ENCODE results near the gene RNASE1.
"Not testable (repeated sequence)": the region's sequence is repeated elsewhere in the genome, so short reads cannot be mapped to it uniquely, and the experiment has no call there.

Gene RNASE1

GRCh38 chr14:20802341-20803084, at the start of gene RNASE1:
TSS of gene RNASE1 (minus strand) at chr14:20802844. CDS start at chr14:20802068, 776 bp downstream.
- DNase-seq = no peak

DNA sequence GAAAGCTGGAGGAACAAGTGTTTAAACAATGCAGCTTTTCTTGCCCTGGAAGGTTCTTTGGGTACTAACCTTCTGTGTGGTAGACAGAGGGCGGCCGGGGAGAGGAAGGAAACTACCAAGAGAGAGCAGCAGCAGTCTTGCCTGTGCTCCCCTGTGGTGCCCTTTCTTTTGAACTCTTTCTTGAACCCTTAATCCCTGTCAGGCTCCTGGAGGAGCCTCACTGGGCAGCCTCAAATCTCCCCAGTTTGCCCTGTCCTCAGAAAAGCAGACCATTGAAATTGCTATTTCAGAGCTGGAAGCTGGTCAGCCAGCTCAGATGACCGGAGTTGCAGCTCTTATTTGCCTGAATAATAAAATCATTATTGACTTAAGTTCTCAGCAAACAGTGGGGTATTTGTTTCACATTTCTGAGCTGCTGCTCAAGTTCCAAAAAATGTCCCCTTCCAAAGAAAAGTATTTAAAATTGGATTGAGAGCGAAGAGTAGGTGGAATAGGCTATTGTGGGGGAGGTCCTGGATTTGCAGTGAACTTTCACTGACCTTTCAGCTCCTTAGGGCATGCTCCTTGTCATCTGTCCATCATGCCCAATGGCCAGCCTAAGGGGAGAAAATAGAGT, 46.4 kb upstream of the RNASE1 start:
- DNase-seq = no peak

GRCh38 chr14:20848316-20848954, 45.8 kb upstream of the RNASE1 start:
- DNase-seq = no peak

- no peak for DNase-seq
Measured at GRCh38 chr14:20846560-20846959, 43.9 kb upstream of the RNASE1 start.

- DNase-seq = no peak
Measured at GRCh38 chr14:20841096-20841495, 38.5 kb upstream of the RNASE1 start.

DNA sequence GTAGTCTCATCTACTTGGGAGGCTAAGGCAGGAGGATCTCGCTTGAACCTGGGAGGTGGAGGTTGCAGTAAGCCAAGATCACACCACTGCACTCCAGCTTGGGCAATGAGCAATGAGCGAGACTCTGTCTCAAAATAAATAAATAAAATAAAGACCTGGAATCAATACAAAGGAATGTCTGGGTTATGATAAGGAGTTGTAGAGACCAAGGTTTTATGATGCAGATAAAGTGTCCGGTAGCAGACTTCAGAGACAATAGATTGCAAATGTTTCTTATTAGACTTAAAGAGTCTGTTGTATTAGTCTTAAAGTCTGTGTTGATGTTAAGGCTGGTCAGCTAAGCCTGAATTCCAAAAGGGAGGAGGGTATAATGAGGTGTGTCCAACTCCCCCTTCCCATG, 35.2 kb upstream of the RNASE1 start:
- DNase-seq = no peak

DNA sequence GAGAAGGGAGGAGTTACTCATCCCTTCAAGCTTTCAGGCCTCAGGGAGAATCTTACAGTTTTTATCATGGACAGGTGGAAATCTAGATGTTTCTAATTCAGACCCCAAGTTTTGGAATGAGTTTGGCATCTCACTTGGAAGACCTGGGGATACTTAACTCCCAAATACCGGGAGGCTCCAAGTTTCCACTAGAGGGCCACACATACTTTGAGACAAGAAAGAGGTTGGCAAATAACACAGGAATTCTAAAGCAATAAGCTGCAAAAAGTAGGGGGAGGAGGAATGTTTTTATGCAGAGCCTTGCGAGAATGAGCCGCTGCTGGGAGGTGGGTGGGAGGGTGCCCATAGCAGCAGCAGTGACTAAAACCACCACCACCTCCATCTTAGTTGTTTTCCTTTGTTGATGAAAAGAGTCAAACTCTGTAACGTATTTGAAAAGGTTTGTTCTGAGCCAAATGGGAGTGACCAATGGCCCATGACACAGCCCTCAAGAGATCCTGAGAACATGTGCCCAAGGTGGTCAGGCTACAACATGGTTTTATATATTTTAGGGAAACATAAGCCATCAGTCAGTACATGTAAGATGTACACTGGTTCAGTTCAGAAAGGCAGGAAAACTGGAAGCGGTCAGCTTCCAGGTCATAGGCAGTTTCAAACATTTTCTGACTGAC, 34.2 kb upstream of the RNASE1 start:
- DNase-seq = no peak

DNA sequence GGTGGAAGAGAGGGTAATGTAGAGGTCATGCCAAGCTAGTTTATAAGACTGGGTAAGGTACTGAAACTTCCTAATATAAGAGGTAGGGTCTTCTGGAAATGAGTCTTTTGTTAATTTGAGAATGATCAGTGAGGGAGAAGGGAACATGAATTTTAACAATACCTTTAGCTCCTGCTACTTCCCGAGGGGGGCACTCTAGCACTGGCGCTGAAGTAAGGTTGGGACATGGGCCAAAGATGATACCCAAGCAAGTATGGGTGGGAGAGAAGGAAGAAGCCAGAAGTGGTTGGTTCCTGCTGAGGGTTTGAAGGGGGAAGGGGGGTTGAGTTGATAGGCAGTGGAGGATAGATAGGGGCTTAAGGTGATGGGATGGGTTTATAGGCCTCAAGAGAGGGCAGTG, 32.3 kb upstream of the RNASE1 start:
- DNase-seq = no peak

GRCh38 chr14:20830831-20831230, 28.2 kb upstream of the RNASE1 start:
- no peak for DNase-seq

- DNase-seq = not testable (repeated sequence)
Measured at GRCh38 chr14:20828024-20828694, 25.5 kb upstream of the RNASE1 start.

- DNase-seq = no peak
Measured at GRCh38 chr14:20827326-20827725, 24.7 kb upstream of the RNASE1 start.

GRCh38 chr14:20826666-20827065, 24.0 kb upstream of the RNASE1 start:
- DNase-seq = not testable (repeated sequence)

DNA sequence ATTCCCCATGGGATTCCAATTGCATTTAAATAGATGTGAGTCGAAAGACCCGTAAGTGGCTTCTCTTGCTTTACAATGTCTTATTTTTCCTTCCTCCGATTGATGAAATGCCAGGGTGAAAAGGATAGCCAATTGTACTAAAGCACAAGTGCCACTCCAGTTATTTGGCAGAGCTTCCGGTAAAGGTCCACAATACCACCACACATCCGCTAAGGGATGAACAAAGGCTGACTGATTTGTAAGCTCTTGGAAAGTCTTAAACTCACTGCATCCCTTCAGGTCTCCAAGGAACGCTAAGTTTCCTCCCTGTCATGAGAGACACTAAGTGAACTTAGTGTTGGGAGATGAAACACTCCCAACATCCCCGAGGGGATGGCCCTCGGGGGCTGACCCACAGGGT, 21.2 kb upstream of the RNASE1 start:
- no peak for DNase-seq

GRCh38 chr14:20821521-20822108, 19.0 kb upstream of the RNASE1 start:
- not testable (repeated sequence) for DNase-seq

- DNase-seq = no peak
Measured at GRCh38 chr14:20820063-20820904, 17.6 kb upstream of the RNASE1 start.

- DNase-seq = no peak
Measured at GRCh38 chr14:20818861-20819260, 16.2 kb upstream of the RNASE1 start.

GRCh38 chr14:20815946-20816345, 13.3 kb upstream of the RNASE1 start:
- not testable (repeated sequence) for DNase-seq

DNA sequence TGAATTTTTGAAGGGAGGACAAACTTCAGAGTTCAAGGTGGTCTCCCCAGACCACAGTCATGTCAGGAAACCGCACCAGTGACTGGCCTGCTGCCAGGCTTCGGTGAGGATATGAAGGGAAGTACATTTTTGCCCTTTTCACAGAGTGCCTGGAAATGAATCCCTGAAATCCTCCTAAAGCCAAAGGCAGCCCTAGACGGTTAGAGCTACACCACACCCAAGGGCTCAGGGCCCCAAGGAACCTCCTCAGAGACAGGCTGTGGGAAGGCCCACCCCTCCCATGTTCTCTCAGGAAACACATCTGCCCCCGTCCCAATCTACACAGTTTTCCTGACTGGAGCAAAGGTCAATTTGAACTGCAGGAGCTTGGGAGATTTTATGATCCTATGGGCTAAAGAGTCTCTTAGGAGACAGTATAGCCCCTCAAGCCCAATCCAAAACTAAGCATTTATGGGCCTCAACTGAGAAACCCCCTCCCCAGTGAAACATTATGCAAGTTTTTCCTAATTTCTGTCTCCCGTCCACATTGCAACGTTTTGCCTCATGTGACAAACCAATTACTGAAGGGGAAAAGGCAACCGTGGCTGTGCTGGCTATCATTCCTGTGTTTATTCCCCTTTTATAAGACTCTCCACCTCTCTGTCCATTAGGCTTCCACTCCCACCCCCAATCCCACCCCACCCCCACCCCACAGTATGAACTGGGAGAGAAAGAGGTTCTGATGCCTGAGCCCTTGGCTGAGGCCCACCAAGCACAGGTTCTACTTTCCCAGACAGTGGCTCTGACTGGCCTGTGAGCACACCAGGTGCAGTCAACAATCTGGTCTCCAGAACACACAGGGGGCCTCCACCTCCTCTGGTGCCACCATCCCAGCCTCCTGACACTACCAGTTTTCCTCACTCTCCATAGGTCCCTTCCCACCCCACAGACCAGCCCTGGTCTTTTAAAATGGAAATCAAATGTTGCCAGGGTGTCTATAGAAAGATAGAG, 9.6 kb upstream of the RNASE1 start:
- DNase-seq = no peak

- DNase-seq = no peak
Measured at GRCh38 chr14:20809917-20810316, 7.3 kb upstream of the RNASE1 start.

DNA sequence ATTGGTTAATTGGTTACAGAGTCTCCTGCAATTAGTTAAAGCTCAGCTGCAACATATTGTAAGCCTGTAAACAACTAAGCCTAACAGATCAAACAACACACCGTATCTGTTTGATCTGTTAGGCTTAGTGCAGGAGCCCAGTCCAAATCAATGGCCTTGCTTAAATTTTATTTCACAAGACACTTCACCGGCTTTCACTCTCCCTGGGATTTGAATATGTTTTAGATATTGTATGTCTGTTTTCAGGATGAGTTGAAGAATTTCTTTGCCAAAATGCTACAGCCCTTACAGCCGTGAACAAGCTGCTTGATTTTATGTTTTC, 5.5 kb upstream of the RNASE1 start:
- DNase-seq = no peak
